IPS-15b (cell line): ENCODE data around the gene FGF11.
"Not testable (repeated sequence)": the region's sequence is repeated elsewhere in the genome, so short reads cannot be mapped to it uniquely, and the experiment has no call there.

Experiments
- H3K27me3 ChIP-seq: one replicate; pipeline ENCODE4 v1.6.1; 2013; ENCODE audit warnings: low read length; ENCODE audit not compliant: control insufficient read depth, insufficient read depth
- H3K36me3 ChIP-seq: one replicate; pipeline ENCODE4 v1.6.1; 2013; ENCODE audit warnings: low read length; ENCODE audit not compliant: control insufficient read depth, insufficient read depth
- H3K4me1 ChIP-seq: one replicate; pipeline ENCODE4 v1.6.1; 2013; ENCODE audit warnings: mild to moderate bottlenecking, low read length; ENCODE audit not compliant: control insufficient read depth, insufficient read depth
- H3K4me3 ChIP-seq: one replicate; pipeline ENCODE4 v1.5.1; 2013; ENCODE audit warnings: low read depth, low read length
- H3K9ac ChIP-seq: one replicate; pipeline ENCODE4 v1.6.1; 2013; ENCODE audit warnings: low read depth, mild to moderate bottlenecking, low read length
- H3K9me3 ChIP-seq: one replicate; pipeline ENCODE4 v1.6.1; 2013; ENCODE audit warnings: mild to moderate bottlenecking, low read length; ENCODE audit not compliant: control insufficient read depth, insufficient read depth

The FGF11 gene

DNA sequence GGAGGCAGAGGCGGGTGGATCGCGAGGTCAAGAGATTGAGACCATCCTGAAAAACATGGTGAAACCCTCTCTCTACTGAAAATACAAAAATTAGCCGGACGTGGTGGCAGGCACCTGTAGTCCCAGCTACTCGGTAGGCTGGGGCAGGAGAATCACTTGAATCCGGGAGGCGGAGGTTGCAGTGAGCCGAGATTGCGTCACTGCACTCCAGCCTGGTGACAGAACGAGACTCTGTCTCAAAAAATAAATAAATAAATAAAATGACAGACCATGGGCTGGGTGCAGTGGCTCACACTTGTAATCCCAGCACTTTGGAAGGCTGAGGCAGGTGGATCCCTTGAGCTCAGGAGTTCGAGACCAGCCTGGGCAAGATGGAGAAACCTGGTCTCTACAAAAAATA lies 30.5 kb downstream of the FGF11 start:
- H3K27me3 ChIP-seq, H3K4me1 ChIP-seq, H3K9ac ChIP-seq, H3K9me3 ChIP-seq, H3K36me3 ChIP-seq, H3K4me3 ChIP-seq: not testable (repeated sequence)

DNA sequence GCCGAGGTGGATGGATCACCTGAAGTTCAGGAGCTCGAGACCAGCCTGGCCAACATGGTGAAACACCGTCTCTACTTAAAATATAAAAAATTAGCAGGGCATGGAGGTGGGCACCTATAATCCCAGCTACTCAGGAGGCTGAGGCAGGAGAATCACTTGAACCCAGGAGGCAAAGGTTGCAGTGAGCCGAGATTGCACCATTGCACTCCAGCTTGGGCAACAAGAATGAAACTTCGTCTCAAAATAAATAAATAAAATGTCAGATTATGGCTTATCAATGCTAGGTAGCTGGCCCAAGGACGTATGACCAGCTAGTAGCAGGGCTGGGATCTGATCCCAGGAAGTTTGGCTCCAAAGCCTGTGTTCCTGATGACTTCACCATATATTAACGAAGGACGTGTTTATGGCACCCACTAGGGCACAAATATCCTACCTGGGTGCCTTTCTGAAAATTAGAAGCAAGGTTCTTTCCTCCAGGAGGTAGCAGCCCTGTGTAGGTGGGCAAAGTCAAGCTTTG lies 31.2 kb downstream of the FGF11 start:
- not testable (repeated sequence) for H3K4me3 ChIP-seq, H3K9me3 ChIP-seq, H3K36me3 ChIP-seq, H3K9ac ChIP-seq, H3K27me3 ChIP-seq, H3K4me1 ChIP-seq

DNA sequence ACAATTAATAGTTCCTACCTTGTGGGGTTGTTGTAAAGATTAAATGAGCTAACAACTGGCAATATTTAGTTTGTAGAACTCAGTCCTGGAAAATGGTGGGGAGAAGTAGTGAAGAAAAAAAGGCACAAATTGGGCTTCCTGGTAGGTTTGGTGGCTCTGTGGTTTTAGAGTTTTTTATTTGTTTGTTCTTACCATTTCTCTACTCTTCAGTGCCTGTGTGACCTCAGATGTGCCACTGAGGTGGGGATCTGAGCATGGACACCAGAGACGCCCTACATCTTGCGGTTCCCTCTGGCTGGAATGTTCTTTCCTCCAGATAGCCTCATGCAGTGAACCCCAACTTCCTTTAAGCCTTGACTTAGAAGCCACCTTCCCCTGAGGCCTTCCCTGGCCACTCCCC lies 32.4 kb downstream of the FGF11 start:
- Histone ChIP-seq H3K4me3 (no peak overlapping the region), H3K4me1 (peaks cover 4% of the 10 kb centered on the region), H3K9ac (no peak overlapping the region), H3K27me3 (no peaks in the 10 kb centered on the region), H3K9me3 (no peaks in the 10 kb centered on the region), H3K36me3 (no peaks in the 10 kb centered on the region)

DNA sequence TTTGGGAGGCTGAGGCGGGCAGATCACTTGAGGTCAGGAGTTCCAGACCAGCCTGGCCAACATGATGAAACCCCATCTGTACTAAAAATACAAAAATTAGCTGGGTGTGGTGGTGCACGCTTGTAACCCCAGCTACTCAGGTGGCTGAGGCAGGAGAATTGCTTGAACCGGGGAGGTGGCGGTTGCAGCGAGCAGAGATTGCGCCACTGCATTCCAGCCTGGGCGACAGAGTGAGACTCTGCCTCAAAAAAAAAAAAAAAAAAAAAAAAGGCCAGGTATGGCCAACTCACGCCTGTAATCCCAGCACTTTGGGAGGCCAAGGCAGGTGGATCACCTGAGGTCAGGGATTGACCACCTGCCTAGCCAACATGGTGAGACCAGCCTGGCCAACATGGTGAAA lies 35.5 kb downstream of the FGF11 start:
- not testable (repeated sequence) for H3K9ac ChIP-seq, H3K36me3 ChIP-seq, H3K9me3 ChIP-seq, H3K4me3 ChIP-seq, H3K27me3 ChIP-seq
- H3K4me1 ChIP-seq = peaks cover 10% of the 10 kb centered on the region

DNA sequence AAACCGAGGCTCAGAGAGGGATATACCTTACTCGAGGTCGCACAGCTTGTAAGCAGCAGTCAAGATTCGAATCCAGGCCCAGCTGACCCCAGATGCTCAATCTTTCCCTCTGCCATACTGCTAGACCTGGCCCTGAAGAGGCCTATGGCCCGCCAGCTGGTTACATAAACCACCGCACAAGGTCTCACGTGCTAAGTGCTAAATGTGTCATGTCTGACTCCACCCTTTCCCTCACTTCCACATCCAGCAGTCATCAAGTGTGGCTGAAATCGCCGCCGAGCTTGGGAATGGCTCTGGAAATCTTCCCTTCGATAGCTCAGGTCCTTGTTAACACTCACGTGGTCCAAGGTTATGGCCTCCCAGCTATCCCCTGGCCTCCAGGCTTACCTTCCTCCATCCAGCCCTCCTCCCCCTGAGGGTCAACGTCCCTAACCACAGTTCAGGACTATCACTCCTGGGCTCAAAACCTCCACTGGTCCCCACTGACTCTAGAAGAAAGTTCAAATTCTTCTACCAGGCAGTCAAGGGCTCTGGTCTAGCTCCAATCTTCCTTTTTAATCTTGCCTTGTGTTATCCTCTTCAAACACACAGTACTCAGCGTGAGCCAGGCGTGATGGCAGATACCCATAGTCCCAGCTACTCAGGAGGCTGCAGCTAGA lies 36.6 kb downstream of the FGF11 start:
- H3K36me3 ChIP-seq = no peaks in the 10 kb centered on the region
- no peak overlapping the region for H3K4me3 ChIP-seq
- no peak overlapping the region for H3K9ac ChIP-seq
- peaks cover 10% of the 10 kb centered on the region for H3K4me1 ChIP-seq
- no peaks in the 10 kb centered on the region for H3K9me3 ChIP-seq
- no peaks in the 10 kb centered on the region for H3K27me3 ChIP-seq

DNA sequence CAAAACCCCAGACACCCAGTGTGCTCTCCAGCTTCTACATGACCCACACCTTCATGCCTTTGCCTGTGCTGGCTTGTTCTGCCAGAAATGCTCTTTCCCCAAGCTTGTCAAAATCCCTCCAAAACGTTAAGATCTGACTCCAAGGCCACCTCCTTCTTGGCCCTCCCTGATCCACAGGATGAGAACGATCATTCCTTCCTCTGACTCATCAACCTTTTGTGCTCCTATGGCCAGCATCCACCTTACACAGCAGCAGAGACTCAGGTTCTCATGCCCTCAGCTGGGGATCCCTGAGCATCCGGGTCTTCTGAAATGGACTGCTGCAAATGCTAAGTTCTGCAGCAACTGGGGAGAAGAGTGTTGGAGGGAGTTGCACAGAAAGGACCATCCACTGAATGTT lies 37.2 kb downstream of the FGF11 start:
- Histone ChIP-seq H3K4me1 (peaks cover 10% of the 10 kb centered on the region), H3K4me3 (no peak overlapping the region), H3K36me3 (no peaks in the 10 kb centered on the region), H3K27me3 (no peaks in the 10 kb centered on the region), H3K9me3 (no peaks in the 10 kb centered on the region), H3K9ac (no peak overlapping the region)

DNA sequence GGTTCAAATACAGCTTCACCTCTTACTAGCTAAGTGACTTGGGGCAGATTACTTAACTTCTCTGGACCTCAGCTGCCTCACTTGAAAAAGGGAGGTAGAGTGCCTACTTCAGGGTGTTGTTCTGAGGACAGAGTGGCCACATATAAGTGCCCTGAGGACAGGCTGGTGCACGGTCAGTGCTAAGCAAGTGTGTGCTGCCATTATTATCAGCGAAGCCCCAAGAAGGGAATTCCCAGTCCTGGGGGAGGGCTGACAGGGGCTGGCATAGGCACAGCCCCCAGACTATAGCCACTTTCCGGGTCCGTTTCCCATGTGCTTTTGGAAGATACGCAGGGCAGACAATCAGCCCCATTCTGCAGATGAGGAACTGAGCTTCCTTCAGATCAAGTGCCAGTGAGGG lies 37.6 kb downstream of the FGF11 start:
- Histone ChIP-seq H3K36me3 (no peaks in the 10 kb centered on the region), H3K9me3 (no peaks in the 10 kb centered on the region), H3K4me3 (no peak overlapping the region), H3K27me3 (no peaks in the 10 kb centered on the region), H3K4me1 (peaks cover 10% of the 10 kb centered on the region), H3K9ac (no peak overlapping the region)

DNA sequence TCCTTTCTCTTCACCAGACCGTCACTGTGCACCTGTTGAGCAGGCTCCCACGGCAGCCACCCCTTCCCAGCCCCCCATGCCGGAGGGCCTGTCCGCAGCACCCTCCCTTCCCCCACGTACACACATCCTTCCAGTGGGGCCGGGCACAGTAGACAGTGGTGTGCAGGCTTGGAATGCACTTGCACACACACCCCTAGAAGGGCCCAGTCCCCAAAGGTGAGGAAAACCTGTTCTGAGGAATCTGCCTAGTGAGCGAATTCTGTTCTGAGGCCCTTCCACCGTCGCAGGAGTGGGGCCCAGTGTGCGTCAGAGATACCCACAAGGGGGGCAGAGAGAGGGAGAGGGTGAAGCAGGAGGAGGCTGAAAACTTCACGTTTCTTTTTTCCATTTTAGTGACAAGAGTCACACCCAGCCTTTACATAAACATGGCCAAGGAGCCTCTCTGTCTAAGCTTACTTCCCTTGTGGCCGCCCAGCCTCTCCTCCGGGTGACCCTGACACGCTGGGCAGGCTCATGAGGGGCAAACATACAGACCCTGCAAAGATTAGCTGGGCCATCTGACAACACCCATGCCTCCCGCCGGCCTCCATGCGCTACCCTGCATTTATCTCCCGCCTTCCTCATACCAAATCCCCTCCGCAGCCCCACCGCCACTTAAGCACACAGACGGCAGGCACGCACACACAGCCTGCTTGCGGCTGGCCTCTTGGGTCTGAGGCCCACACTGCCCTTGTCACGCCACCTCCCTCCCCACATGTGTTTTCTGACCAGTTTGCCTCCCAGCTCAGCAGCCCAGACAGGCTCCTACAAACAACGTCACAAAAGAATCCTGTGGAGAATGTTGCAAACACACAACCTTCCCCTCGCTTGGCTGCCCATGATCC lies 38.3 kb downstream of the FGF11 start:
- Histone ChIP-seq H3K4me3 (peak overlapping the region; percentile 54), H3K4me1 (peaks cover 10% of the 10 kb centered on the region), H3K36me3 (no peaks in the 10 kb centered on the region), H3K27me3 (no peaks in the 10 kb centered on the region), H3K9ac (no peak overlapping the region), H3K9me3 (no peaks in the 10 kb centered on the region)

DNA sequence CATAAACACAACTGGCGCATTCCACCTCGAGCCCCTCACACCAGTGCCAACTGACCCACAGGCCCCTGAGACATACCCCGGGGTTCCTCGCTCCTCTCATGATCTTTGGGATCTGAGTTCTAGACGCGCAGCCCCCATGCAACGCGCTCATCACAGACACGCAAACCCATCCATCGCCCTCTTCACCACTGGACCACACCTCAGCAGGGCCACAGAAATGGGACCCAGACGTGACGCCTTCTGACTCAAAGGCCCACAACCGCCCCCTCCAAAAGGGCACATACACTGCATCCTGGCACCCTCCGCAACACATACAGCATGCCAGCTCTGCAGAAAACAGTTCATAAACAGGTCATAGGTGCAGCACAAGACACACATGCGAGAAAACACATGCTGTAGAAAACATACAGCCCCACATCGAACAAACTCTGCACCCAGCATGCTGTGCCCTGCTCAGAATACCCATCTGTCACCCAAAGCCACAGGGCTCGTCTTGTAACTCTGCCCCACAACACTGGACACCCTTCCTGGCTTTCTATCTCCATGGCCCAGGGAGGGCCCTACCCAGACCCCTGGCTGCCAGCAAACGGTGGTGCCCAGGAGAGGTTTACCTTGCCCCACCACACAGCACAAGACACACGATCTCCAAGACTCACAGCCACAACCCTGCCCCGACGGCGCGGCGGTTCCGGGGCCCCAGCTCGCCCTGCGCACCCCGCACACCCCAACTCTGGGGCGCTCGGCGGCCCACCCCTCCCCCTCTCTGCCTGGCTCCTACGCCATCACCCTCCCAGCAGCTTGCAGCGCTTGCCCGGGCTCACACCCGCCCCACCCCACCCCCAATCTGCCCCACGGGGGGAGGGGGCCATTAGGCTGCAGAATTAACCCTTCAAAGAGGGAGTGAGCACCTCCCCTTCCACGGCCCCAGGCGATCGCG lies 39.2 kb downstream of the FGF11 start:
- Histone ChIP-seq H3K27me3 (no peaks in the 10 kb centered on the region), H3K9ac (peak overlapping the region; percentile 47), H3K4me3 (peak overlapping the region; percentile 54), H3K9me3 (no peaks in the 10 kb centered on the region), H3K4me1 (peaks cover 13% of the 10 kb centered on the region), H3K36me3 (no peaks in the 10 kb centered on the region)

DNA sequence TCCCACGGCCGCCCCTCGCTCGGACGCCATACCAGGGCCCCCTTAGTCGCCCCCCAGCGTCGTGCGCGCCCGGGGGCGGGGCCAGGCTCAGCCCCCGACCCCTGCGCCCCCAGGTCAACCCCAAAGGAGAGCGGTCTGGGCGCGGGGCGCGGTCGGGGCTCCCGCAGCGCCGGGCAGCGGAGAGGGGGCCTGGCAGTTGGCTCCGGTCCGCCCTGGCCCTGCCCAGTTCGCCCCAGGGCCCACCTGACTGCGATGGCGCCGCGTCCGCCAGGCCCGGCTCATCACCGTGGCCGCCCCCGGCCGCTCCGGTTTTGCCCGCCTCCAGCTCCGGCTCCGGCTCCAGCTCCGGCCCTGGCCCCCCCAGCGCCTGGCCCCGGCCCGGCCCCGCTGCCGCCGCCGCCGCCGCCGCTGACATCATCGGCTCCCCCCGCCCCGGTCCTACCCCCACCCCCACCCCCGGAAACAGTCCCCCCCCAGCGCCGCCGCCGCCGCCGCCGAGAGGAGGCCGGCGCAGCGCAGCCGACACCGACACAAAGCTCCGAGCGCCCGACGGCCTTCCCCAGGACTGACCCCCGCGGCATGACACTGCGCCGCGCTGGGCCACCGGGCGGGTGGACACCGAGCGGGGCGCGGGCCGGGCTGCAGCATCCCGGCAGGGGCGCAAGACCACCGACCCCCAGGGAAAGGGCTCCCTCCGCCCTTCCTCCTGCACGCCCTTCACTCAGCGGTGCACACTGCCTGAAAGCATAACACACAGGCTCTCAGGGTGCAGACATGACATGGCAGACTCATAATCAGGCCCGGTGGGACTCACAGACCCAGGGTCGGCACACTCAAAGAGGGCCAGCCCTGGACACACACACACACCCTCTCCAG lies 40.1 kb downstream of the FGF11 start, which contains the start of gene ZBTB4:
Gene ZBTB4, minus strand, starts transcription at position 419 of the 876 bp plus-strand sequence. CDS start 12,830 bp downstream, outside the sequence.
- Histone ChIP-seq H3K4me1 (peaks cover 13% of the 10 kb centered on the region), H3K36me3 (no peaks in the 10 kb centered on the region), H3K27me3 (no peaks in the 10 kb centered on the region), H3K9ac (peak within 1 kb of the TSS; percentile 47), H3K4me3 (peak within 1 kb of the TSS; percentile 63), H3K9me3 (no peaks in the 10 kb centered on the region)

DNA sequence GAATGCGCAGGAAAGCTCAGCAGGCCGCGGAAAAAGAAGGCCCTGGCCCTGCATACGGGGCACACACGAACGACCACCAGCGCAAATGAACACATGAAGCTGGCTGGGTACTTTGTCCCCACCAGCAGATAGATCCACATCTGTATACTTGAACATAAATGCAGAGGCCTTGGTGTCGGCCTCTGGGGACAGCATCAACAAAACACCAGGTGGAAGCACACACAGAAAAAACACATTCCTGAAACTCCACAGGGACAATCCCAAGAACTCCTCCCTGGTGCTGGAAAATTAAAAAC lies 40.7 kb downstream of the FGF11 start:
- Histone ChIP-seq H3K27me3 (no peaks in the 10 kb centered on the region), H3K4me1 (peaks cover 13% of the 10 kb centered on the region), H3K36me3 (no peaks in the 10 kb centered on the region), H3K9me3 (no peaks in the 10 kb centered on the region), H3K9ac (no peak overlapping the region), H3K4me3 (peak overlapping the region; percentile 63)
